GM18867 (cell line): ENCODE data around the gene BTBD9.

ENCODE experiments used
- ATAC-seq: cut with Tn5 transposase; IDR thresholded peaks from one replicate; pipeline ENCODE4 v1.9.1; 2021; ENCODE audit warnings: mild to moderate bottlenecking, moderate library complexity; ENCODE audit not compliant: unreplicated experiment

The BTBD9 gene

GRCh38 chr6:38316099-38316868, 323.4 kb downstream of the BTBD9 start:
- ATAC-seq = peak; percentile 62

- ATAC-seq = no peak
Measured at GRCh38 chr6:38311201-38311600, 328.5 kb downstream of the BTBD9 start.

GRCh38 chr6:38310061-38310460, 329.7 kb downstream of the BTBD9 start:
- ATAC-seq = no peak

- ATAC-seq = peak; percentile 75
Measured at GRCh38 chr6:38307740-38308139, 332.0 kb downstream of the BTBD9 start.

GRCh38 chr6:38306931-38307330, 332.8 kb downstream of the BTBD9 start:
- ATAC-seq = peak; percentile 57

- peak; percentile 63 for ATAC-seq
Measured at GRCh38 chr6:38305995-38306681, 333.6 kb downstream of the BTBD9 start.

GRCh38 chr6:38302838-38303237, 336.9 kb downstream of the BTBD9 start:
- ATAC-seq = no peak

- ATAC-seq = no peak
Measured at GRCh38 chr6:38302081-38302480, 337.6 kb downstream of the BTBD9 start.

GRCh38 chr6:38290133-38290799, 349.5 kb downstream of the BTBD9 start:
- ATAC-seq = no peak

GRCh38 chr6:38287487-38287886, 352.2 kb downstream of the BTBD9 start:
- ATAC-seq = no peak

GRCh38 chr6:38284802-38285394, 354.8 kb downstream of the BTBD9 start:
- ATAC-seq = no peak

GRCh38 chr6:38283734-38284362, 355.9 kb downstream of the BTBD9 start:
- ATAC-seq = no peak

- no peak for ATAC-seq
Measured at GRCh38 chr6:38282911-38283310, 356.8 kb downstream of the BTBD9 start.

- no peak for ATAC-seq
Measured at GRCh38 chr6:38281126-38281525, 358.6 kb downstream of the BTBD9 start.

- ATAC-seq = no peak
Measured at GRCh38 chr6:38279963-38280588, 359.7 kb downstream of the BTBD9 start.

GRCh38 chr6:38279423-38279822, 360.3 kb downstream of the BTBD9 start:
- ATAC-seq = no peak

- no peak for ATAC-seq
Measured at GRCh38 chr6:38273325-38273724, 366.4 kb downstream of the BTBD9 start.

- no peak for ATAC-seq
Measured at GRCh38 chr6:38272222-38272621, 367.5 kb downstream of the BTBD9 start.

- no peak for ATAC-seq
Measured at GRCh38 chr6:38271081-38271480, 368.6 kb downstream of the BTBD9 start.

- no peak for ATAC-seq
Measured at GRCh38 chr6:38270367-38270766, 369.4 kb downstream of the BTBD9 start.
